GM19025 (cell line): ENCODE results near the gene SUPT3H.
A peak's percentile ranks its signal among the peaks of the same experiment; 100 is the strongest.

ENCODE experiments used
- ATAC-seq: cut with Tn5 transposase; IDR thresholded peaks from one replicate; pipeline ENCODE4 v1.9.1; 2021; ENCODE audit warnings: mild to moderate bottlenecking, low read depth, moderate library complexity; ENCODE audit not compliant: unreplicated experiment

The SUPT3H gene

GRCh38 chr6:45026003-45026516 is 351.7 kb downstream of the SUPT3H start:
- no peak for ATAC-seq

DNA sequence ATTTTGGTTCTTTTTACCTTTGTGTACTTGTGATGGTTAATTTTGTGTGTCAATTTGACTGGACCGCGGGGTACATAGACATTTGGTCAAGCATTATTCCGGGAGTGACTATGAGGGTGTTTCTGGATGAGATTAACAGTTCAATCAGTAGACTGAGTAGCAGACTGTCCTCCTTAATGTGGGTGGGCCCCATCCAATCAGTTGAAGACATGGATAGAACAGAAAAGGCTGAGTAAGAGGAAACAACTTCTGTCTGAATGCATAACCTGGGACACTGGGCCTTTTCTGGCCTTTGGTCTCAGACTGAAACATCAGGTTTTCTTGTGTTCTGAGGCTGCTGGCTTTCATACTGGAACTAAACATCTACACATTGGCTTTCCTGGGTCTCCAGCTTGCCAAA is 353.1 kb downstream of the SUPT3H start:
- ATAC-seq = no peak

- ATAC-seq = no peak
These were observed 356.1 kb downstream of the SUPT3H start for GRCh38 chr6:45021676-45022075.

DNA sequence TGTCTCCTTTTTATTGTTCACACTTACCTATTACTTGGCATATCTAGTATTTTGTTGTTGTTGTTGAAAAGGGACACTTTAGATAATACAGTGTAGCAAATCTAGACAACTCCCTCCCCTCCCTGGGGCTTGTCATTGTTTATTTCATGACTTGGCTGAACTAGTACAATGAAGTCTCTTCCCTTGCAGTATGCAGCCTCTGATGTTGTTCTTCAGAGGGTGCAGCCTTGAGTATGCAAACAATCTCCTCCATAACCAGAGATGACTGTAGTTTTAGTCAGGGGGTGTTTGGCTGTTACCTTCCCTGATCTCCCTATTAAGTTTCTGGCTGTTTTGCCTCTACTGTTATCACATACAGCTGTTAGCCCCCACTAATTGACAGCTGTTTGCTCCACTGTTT is 365.0 kb downstream of the SUPT3H start:
- ATAC-seq = no peak

DNA sequence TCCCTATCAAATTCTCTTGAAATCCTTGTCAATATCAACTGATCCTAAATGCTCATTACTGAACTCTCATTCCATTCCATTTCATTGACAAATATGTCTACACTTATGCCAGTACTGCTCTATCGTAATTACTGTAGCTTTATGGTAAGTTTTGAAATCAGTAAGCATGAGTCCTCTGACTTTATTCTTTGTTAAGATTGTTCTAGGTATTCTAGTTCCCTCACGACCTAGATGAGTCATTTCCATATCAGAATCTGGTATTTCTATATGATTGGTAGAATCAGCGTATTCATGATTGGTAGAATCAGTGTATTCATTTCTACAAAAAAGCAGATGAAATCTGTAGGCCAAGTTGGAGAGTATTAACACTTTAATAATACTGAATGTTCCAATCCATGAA is 368.2 kb downstream of the SUPT3H start:
- no peak for ATAC-seq

GRCh38 chr6:45006893-45007292 is 370.8 kb downstream of the SUPT3H start:
- ATAC-seq = no peak

- no peak for ATAC-seq
These were observed 373.8 kb downstream of the SUPT3H start for GRCh38 chr6:45003961-45004360.

- no peak for ATAC-seq
These were observed 374.3 kb downstream of the SUPT3H start for GRCh38 chr6:45003387-45003786.

DNA sequence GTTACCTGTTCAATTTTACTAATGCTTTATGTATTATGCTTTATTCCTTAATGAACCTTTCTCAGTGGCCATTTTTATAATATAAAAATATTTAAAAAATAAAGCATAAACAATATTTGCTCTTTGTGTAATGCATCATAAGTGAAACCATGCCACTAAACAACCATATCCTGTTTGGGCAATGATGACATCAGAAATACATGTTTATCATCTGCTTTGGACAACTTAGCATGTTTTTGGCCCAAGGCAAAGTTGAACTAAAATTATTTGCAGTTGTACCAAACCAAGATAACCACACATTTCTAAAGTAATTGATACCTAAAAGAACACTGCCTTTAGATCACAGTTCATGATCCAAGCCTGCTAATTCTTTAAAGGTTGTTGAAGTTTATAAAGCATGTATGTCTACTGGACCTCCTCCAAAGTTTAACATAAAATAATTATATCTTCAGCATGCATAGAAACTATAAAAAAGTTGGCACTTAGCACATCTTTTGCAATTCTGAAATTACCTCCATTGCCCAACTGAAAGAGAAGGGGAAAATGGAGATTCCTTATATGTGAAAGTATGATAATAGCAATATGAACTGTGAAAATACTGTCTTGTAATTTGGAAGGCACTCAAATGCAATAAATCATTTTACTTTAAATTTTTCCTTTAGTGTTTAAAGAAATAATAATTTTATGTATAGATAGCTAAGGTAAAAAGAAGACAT is 375.2 kb downstream of the SUPT3H start:
- no peak for ATAC-seq

DNA sequence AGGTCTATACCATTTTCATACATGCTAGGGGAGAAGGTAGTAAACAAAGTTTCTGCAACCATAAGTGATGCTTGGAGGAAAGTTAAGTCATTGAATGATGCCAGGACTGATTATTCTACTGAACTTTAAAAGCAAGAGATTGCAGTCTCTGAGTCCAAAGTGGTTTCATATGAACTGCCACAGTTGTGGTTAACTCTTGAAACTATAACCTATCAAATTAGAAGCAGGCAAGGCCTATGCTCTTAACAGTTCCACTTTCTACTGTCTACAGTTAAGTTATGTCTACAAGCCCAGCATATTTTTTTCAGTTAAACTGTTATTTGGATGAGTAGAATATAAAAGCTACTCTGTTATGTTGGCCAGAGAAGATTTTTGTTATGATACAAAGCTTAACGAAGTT is 376.1 kb downstream of the SUPT3H start:
- peak; percentile 99 for ATAC-seq

- no peak for ATAC-seq
These were observed 376.9 kb downstream of the SUPT3H start for GRCh38 chr6:45000833-45001232.

DNA sequence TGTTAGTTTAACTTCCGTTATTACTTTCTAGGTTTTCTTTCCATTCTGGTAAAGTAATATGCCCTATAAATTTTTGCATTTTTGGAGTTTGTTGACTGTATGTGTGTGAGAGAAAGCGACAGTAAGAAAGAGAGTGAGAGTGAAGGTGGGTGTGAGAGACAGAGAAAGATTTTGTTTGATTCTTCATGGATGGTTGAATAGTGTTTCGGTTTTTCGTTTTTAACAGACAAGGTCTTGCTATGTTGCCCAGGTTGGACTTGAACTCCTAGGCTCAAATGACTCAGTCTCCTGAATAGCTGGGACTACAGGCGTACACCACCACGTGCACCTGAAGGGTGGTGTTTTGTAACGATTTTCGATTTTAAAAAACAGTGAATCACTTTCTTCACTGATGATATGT is 378.7 kb downstream of the SUPT3H start:
- ATAC-seq = no peak

DNA sequence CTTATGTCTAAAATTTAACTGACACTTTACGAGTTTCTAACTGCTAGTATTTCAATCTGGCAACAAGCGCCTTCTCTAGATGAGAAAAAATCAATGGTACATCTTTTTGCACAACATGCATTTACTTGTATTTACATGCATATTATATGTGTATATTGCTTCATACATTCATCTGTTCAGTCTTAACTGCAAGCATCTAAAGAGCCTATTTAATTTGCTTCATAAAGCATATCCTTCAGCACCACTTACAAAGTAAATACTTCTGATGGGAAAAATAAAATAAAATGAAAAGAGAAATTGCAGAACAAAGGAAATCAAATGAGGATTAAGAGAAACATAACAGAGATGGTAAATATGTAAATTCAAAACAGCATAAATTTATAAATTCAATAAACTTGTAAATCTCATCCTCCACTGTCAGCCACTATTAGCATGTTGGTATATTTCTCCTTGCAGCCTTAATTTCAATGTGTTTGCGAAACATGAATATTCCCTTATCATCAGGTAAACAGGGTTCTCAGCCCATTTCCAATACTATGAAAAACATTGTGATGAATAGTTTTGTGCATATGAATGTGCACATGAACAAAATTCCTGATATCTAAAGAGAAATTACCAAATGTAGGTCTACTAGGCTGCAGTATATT is 382.1 kb downstream of the SUPT3H start:
- ATAC-seq = no peak

GRCh38 chr6:44989391-44989790 is 388.3 kb downstream of the SUPT3H start:
- ATAC-seq = no peak

DNA sequence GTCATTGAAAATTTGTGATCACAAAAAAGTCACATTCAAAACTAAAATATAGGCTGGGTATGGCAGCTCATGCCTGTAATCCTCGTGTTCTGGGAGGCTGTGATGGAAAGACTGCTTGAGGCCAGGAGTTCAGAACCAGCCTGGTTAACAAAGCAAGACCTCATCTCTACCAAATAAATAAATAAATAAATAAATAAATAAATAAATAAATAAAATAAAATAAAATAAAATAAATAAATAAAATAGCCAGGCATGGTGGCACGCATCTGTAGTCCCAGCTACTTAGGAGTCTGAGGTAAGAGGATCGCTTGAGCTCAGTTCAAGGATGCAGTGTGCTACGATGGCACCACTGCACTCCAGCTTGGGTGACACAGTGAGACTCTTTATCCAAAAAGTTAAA is 392.7 kb downstream of the SUPT3H start:
- no peak for ATAC-seq

DNA sequence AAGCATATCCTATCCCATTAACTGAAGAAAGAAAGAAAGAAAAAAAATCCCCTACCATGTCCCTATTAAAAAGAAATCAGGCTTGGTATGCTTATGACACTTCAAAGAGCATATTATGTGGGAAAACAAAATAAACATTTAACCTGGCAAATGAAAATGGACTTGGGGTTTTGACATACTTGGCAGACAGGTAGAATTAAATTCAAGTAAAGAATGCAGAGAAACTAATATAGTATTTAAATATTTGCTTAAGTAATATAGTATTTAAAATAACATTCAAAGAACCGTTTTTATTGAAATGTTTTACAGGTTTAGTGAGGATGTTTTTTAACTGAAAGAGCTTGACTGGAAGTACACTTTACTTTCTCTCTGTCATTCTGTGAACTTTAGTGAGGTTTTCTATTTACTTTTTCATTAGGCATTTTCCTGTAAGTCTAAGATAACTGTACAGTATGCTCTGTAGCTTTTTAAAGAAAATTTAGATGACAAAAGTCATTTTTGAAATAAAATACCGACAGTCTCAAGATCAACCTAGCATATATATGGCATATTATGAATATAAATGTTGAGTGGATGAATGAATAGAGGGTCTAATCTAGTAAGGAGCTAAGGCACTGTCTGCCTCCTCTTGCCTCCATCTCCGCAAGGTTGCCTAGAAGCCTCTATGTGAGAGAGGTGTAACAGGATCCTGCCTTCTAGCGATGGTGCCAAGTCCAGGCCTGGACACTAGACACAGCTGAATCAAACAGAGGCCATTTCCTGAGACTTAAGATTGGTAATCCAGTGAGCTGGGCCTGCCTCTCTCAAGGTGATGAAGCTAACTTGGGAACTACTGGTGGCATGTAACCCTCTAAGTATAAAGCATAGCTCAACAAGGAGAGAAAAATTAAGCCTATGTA is 394.0 kb downstream of the SUPT3H start:
- ATAC-seq = no peak

GRCh38 chr6:44980841-44981240 is 396.9 kb downstream of the SUPT3H start:
- no peak for ATAC-seq

GRCh38 chr6:44976677-44977641 is 400.8 kb downstream of the SUPT3H start:
- no peak for ATAC-seq

GRCh38 chr6:44974511-44974910 is 403.2 kb downstream of the SUPT3H start:
- ATAC-seq = no peak

- no peak for ATAC-seq
These were observed 405.0 kb downstream of the SUPT3H start for GRCh38 chr6:44972709-44973108.
